ENCODE data around the gene ARHGAP19. TPM values are rescaled to one million over a fixed set of nuclear protein-coding genes. Genes with fewer than 3 reads are reported as not detected.

ARHGAP19 gene, protein sequence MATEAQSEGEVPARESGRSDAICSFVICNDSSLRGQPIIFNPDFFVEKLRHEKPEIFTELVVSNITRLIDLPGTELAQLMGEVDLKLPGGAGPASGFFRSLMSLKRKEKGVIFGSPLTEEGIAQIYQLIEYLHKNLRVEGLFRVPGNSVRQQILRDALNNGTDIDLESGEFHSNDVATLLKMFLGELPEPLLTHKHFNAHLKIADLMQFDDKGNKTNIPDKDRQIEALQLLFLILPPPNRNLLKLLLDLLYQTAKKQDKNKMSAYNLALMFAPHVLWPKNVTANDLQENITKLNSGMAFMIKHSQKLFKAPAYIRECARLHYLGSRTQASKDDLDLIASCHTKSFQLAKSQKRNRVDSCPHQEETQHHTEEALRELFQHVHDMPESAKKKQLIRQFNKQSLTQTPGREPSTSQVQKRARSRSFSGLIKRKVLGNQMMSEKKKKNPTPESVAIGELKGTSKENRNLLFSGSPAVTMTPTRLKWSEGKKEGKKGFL
- 3.9 to 5.7 TPM (median 4.9 TPM) in 5 replicates for total RNA-seq (2022; extraction: Qiagen RNA extraction)

DNA sequence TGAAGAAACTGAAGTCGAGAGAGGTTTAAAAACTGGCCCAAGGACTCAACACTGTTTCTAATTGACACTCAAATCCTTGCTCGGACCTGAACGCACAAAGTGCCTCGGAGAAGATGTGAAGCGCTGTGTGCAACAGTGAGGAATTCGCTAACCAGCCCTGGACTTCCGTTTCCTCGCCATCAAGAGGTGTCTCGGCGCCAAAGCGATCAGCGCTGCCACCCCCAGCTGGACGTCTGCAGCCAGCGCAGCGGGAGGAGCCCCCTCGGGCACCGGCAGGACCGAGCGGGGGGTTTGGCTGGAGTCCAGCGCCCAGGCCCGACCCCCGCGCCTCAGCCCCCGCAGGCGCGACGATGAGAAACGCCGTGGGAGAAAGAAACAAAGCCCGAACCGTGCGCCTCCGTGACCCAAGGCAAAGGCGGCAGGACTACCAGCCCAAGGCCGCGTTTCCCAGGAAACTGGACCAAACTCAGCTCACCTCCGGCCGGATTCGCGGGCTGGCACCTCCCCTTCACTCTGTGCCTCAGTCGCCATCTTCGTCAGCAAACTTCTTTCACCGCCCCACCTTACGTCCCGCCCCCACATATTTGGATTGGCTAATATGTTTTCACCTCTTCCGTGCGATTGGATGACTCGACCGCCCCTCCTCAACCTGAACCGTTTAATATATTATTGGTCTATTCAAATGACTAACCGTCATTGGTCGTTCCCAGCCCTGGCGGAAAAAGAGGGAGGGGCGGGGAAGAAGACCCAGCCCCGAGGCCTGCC, at the start of gene ARHGAP19:
ARHGAP19 (minus strand) TSS at position 541 of the 765 bp plus-strand sequence; CDS start at position 531, 10 bp downstream.

DNA sequence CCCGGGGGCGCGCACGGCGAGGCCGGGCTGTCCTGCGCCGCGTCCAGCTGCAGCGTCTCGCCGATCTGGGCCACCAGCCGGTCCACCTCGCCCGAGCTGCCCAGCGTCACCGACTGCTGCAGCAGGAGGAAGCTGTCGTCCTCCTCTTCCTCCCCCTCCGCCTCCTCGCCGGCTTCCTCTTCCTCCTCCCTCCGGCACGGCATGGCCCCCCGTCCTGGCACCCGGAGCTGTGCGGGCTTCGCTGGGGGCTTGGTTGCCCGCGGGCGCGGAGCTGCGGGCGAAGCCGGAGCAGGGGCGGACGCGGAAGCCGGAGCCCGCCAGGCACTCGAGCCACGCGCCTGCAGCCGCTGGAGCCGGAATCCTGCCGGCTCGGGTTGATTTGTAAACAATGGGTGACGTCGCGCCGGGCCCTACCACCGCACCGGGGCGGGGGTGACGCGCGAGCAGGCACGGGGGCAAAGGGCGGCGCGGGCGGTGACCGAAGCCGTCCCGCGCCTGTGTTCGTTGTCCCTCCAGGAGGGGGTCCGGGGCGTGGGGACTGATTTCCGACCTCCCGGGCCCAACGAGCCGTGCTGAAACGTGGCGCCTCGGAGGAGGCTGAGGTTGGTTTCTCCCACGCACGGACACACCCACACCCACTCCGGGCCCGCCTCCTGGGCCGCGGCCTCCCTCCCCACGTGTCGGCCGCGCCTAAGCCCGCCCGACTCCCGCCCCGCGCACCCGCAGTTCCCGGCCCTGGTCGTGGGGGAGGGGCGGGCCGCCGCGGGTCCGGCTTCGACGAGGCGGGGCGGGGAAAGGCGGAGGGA, 42.1 kb upstream of the ARHGAP19 start, which contains the start of gene FRAT2:
FRAT2 (minus strand) TSS at position 360 of the 806 bp plus-strand sequence; CDS start at position 203, 157 bp downstream.

DNA sequence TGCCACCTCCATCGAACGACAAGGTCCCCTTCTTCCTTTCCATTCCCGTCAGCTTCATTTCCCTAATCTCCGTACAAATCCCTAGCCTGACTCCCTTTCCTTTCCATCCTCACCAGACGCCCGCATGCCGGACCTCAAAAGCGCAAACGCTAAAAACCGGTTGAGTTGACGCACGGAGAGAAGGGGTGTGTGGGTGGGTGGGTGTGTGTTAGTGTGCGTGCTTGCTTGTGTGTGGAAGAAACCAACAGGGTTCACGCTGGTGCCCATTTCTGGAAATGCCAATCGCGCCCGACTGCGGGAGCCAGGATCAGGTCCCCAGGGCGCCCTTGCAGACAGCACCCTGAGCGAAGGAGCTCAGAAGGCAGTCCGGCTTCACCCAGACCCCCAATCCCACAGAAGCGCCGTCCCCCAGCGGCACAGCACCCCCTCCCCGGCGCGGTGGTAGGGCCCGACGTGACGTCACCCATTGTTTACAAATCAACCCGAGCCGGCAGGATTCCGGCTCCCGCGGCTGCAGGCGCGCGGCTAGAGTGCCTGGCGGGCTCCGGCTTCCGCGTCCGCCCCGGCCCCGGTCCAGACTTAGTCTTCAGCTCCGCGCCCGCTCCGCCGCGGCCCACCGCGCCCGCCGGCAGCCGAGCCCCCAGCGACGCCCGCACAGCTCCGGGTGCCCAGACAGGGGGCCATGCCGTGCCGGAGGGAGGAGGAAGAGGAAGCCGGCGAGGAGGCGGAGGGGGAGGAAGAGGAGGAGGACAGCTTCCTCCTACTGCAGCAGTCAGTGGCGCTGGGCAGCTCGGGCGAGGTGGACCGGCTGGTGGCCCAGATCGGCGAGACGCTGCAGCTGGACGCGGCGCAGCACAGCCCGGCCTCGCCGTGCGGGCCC, 26.6 kb upstream of the ARHGAP19 start, which contains the start of gene FRAT1:
FRAT1 (plus strand) TSS at position 500 of the 880 bp plus-strand sequence; CDS start at position 683, 183 bp downstream.

DNA sequence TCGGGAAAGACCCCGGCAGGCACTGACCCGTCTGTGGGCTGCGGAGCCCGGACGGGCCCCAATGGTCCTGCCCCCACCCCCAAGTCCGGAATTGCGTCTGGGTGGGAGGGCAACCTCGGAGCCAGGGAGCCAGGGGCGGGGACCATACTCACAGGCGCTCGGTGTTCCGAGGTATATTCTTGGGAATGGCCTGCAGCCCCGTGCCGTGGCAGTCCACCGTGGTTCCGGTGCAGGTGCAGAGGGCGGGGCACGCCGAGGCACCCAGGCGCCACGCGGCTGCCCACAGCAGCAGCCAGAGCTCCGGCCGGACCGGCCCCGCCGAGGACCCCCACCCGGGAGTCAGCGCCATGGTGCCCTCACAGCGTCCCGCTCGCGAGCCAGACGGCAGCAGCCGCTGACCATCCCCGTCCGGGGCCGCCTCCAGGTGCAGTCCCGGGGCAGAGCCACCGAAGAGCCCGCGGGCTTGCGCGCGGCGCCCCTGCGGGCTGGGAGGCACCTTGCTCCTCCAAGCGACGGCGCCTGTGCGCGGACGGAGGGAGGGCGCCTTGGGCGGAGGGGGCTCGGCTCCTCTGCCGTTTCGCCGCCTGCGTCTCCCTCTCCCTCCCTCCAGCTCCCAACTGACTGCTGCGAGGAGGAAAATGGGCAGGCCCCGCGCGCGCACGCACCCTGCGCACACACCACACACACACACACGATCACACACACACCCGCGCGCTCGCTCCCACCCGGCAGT, 106.9 kb downstream of the ARHGAP19 start, which contains the start of gene SLIT1:
SLIT1 (minus strand) TSS at position 634 of the 733 bp plus-strand sequence; CDS start at position 349, 285 bp downstream.

Other genes starting within 250 kb of the ARHGAP19 start
- gene SLIT1, start 106.7 kb downstream of the ARHGAP19 start, total RNA-seq (2022; extraction: Qiagen RNA extraction): 0.02 to 0.10 TPM (median 0.07 TPM) in 5 replicates
- gene FRAT1, start 26.6 kb upstream of the ARHGAP19 start, total RNA-seq (2022; extraction: Qiagen RNA extraction): 1.1 to 2.4 TPM (median 2.2 TPM) in 5 replicates
- 7.1 to 10.6 TPM (median 9.9 TPM) in 5 replicates for gene FRAT2, start 42.1 kb upstream of the ARHGAP19 start, total RNA-seq (2022; extraction: Qiagen RNA extraction)
- 50.8 to 65.1 TPM (median 52.0 TPM) in 5 replicates for gene RRP12, start 108.7 kb upstream of the ARHGAP19 start, total RNA-seq (2022; extraction: Qiagen RNA extraction)
- 601 to 635 TPM (median 616 TPM) in 5 replicates for gene PGAM1, start 133.6 kb upstream of the ARHGAP19 start, total RNA-seq (2022; extraction: Qiagen RNA extraction)
- gene EXOSC1, start 153.4 kb upstream of the ARHGAP19 start, total RNA-seq (2022; extraction: Qiagen RNA extraction): 51.4 to 59.8 TPM (median 54.0 TPM) in 5 replicates
- 44.2 to 54.2 TPM (median 53.0 TPM) in 5 replicates for gene ZDHHC16, start 153.5 kb upstream of the ARHGAP19 start, total RNA-seq (2022; extraction: Qiagen RNA extraction)
- 43.0 to 50.3 TPM (median 47.0 TPM) in 5 replicates for gene MMS19, start 205.8 kb upstream of the ARHGAP19 start, total RNA-seq (2022; extraction: Qiagen RNA extraction)
- gene UBTD1, start 206.3 kb upstream of the ARHGAP19 start, total RNA-seq (2022; extraction: Qiagen RNA extraction): 16.7 to 22.3 TPM (median 21.1 TPM) in 5 replicates

All from A549 treated with AZD2906 at 1 μM for 4 hours (cell line).